Neural crest cell (in vitro differentiated cells): ENCODE results near the gene ASNSD1. TPM values are rescaled to one million over a fixed set of nuclear protein-coding genes. Genes with fewer than 3 reads are reported as not detected.

Source experiments
- DNase-seq: peaks from one replicate; pipeline ENCODE4 v3.0.0; 2021; ENCODE audit warnings: low read depth, mixed read lengths, low spot score
- H3K27ac Mint-ChIP-seq: one replicate; pipeline ENCODE4 v1.8.0; 2021; ENCODE audit warnings: mild to moderate bottlenecking, mixed read lengths; ENCODE audit not compliant: unreplicated experiment
- H3K27me3 Mint-ChIP-seq: 2 replicates; pipeline ENCODE4 v1.8.0; 2021; ENCODE audit warnings: low read depth, mild to moderate bottlenecking, mixed read lengths
- H3K36me3 Mint-ChIP-seq: 2 replicates; pipeline ENCODE4 v1.8.0; 2021; ENCODE audit warnings: low read depth, mild to moderate bottlenecking, mixed read lengths
- H3K4me1 Mint-ChIP-seq: 2 replicates; pipeline ENCODE4 v1.8.0; 2021; ENCODE audit warnings: mixed read lengths
- H3K4me3 Mint-ChIP-seq: one replicate; pipeline ENCODE4 v1.8.0; 2021; ENCODE audit warnings: mild to moderate bottlenecking, mixed read lengths
- H3K9me3 Mint-ChIP-seq: 2 replicates; pipeline ENCODE4 v1.8.0; 2021; ENCODE audit warnings: mixed read lengths
- total RNA-seq: library from RNA; stranded (reverse); gene quantifications from 2 replicates; pipeline ENCODE4 v1.2.1, GENCODE V29; 2021
- TF ChIP-seq, protein P1 (sequence below): fragments of 200-600 bp; sonication (generic); conservative IDR thresholded peaks from 2 replicates; pipeline ENCODE4 v1.5.0; 2021; ENCODE audit warnings: antibody characterized with exemption, mild to moderate bottlenecking

Gene ASNSD1
- total RNA-seq, 1 donor from 2014 or later, result 46.8 TPM

GRCh38 chr2:189621781-189622180, 39.5 kb upstream of the ASNSD1 start:
- H3K27ac Mint-ChIP-seq, result no peak overlapping the region

DNA sequence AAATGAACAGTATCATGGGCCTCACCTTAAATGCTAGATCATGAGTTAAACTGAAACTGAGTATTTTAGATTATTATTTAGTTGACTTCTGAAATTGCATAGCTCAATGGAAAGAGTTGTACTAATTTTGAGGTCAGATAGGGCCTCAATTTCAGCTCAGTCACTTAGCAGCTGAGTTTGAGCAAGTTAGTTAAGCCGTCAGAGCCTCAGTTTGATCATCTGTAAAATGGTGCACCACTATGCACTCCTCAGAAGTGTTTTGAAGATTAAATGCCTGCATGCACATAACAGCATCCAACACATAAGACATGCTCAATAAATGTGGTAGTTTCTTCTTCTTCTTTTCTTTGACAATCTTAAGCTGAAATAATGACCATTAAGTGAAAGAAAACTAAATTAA, 38.2 kb upstream of the ASNSD1 start:
- H3K27ac Mint-ChIP-seq, result no peak overlapping the region
- H3K4me3 Mint-ChIP-seq, result no peak overlapping the region
- no peaks in the 10 kb centered on the region for H3K9me3 Mint-ChIP-seq
- H3K4me1 Mint-ChIP-seq, result no peaks in the 10 kb centered on the region
- no peaks in the 10 kb centered on the region for H3K27me3 Mint-ChIP-seq
- H3K36me3 Mint-ChIP-seq, result no peaks in the 10 kb centered on the region
- TF ChIP-seq, protein P1, sequence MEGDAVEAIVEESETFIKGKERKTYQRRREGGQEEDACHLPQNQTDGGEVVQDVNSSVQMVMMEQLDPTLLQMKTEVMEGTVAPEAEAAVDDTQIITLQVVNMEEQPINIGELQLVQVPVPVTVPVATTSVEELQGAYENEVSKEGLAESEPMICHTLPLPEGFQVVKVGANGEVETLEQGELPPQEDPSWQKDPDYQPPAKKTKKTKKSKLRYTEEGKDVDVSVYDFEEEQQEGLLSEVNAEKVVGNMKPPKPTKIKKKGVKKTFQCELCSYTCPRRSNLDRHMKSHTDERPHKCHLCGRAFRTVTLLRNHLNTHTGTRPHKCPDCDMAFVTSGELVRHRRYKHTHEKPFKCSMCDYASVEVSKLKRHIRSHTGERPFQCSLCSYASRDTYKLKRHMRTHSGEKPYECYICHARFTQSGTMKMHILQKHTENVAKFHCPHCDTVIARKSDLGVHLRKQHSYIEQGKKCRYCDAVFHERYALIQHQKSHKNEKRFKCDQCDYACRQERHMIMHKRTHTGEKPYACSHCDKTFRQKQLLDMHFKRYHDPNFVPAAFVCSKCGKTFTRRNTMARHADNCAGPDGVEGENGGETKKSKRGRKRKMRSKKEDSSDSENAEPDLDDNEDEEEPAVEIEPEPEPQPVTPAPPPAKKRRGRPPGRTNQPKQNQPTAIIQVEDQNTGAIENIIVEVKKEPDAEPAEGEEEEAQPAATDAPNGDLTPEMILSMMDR, result no peak
- DNase-seq, result no peak

More at GRCh38 chr2:189621781-189622180, 39.5 kb upstream of the ASNSD1 start:
- TF ChIP-seq, protein P1, result no peak
- DNase-seq, result no peak
- Mint-ChIP-seq H3K27me3 (no peaks in the 10 kb centered on the region), H3K4me3 (no peak overlapping the region), H3K36me3 (no peaks in the 10 kb centered on the region), H3K9me3 (no peaks in the 10 kb centered on the region), H3K4me1 (no peaks in the 10 kb centered on the region)

DNA sequence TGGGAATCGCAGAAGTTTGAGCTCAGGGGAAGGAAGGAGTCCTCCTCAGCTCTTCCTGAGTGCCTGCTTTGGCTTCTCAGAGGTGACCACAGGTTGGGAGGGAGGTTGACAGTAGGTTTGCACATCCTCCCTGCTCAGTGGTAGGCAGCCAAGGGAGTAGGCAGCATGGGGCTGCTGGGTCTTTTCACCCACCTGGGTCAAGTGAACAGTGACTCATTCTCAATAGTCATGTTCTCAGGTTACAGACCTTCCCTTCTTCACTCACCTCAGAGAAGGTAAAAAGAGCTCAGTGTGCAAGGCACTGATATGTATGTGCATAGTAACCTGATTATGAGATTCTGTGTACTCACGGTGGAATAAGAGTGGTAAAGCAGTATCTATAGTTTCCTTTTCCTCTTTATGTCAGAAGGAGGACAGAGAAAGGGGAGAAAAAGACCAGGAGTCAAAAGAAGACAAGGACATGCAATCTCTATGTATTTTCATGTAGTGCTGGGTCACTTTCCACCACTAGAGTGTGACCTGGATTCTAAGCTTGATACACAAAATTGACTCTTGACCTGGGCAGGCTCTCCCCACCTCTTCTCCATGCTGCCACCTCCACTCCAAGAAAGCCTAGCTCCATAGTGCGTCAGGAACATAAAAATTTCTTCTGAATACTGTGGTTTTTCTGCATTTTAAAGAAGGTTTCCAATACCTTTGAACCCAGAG, 36.5 kb upstream of the ASNSD1 start:
- H3K27me3 Mint-ChIP-seq, result no peaks in the 10 kb centered on the region
- TF ChIP-seq, protein P1, result no peak
- no peak for DNase-seq
- no peaks in the 10 kb centered on the region for H3K36me3 Mint-ChIP-seq
- H3K9me3 Mint-ChIP-seq, result no peaks in the 10 kb centered on the region
- no peak overlapping the region for H3K27ac Mint-ChIP-seq
- H3K4me3 Mint-ChIP-seq, result no peak overlapping the region
- no peaks in the 10 kb centered on the region for H3K4me1 Mint-ChIP-seq

DNA sequence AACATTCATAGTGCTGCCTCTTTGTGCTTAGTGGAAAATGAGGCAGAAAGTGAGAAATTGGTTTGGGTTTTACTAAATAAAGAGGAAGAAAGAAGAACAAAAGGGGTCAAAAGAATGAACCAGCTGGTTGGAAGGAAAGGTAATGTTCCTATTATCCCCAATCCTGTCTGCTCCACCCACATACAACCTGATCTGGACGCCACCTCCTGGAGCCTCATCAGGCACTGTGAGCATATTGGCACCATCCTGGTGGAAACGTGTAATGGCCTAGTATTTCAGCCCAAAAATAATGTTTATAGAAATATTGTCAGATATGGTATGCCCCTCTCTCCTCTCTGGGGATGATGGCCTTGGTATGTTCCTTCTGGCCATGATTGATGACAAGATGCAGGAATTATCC, 35.6 kb upstream of the ASNSD1 start:
- no peak for DNase-seq
- H3K9me3 Mint-ChIP-seq, result no peaks in the 10 kb centered on the region
- no peaks in the 10 kb centered on the region for H3K27me3 Mint-ChIP-seq

DNA sequence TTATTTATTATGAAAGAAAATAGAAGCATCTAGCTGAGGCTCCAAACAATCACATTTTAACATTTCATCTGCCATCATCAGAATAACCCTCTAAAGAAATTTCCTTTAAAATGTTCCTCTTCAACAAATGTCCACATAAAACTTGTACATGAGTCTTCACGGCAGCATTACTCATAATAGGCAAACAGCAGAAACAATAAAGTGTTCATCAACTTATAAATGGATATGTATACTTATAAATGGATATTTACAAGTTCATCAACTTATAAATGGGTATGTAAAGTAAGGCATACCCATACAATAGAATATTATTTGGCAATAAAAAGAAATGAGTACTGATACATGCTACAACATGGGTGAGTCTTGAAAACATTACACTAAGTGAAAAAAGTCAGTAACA, 33.5 kb upstream of the ASNSD1 start:
- Mint-ChIP-seq H3K4me3 (no peak overlapping the region), H3K4me1 (no peaks in the 10 kb centered on the region), H3K27me3 (no peaks in the 10 kb centered on the region), H3K27ac (no peak overlapping the region), H3K9me3 (no peaks in the 10 kb centered on the region), H3K36me3 (no peaks in the 10 kb centered on the region)
- no peak for DNase-seq
- TF ChIP-seq, protein P1, result no peak

More for the DNA sequence above, 35.6 kb upstream of the ASNSD1 start:
- Mint-ChIP-seq H3K4me3 (no peak overlapping the region), H3K4me1 (no peaks in the 10 kb centered on the region), H3K27ac (no peak overlapping the region), H3K36me3 (no peaks in the 10 kb centered on the region)
- TF ChIP-seq, protein P1, result no peak
